ENCODE results near the gene FERMT3.

FERMT3 gene

GRCh38 chr11:64206457-64207255 lies at the start of gene FERMT3:
FERMT3 (plus strand) TSS chr11:64206721; CDS start chr11:64207365, 644 bp downstream.
- no peak for TF ChIP-seq ISL1 (CRISPR knock-in tag; IDR thresholded peaks at IDR 0.05)
- TF ChIP-seq ZC3H10 (CRISPR knock-in tag; IDR thresholded peaks at IDR 0.05) = no peak
- TF ChIP-seq CSDC2 (CRISPR knock-in tag; IDR thresholded peaks at IDR 0.05) = no peak
- TF ChIP-seq TSHZ2 (CRISPR knock-in tag; IDR thresholded peaks at IDR 0.05) = no peak
- no peak for TF ChIP-seq CREB5 (CRISPR knock-in tag; IDR thresholded peaks at IDR 0.05; ENCODE audit: low read depth)
- TF ChIP-seq ZNF565 (CRISPR knock-in tag; conservative IDR thresholded peaks at IDR 0.05; ENCODE audit: low read depth) = no peak
- no peak for TF ChIP-seq PPARA (CRISPR knock-in tag; IDR thresholded peaks at IDR 0.05; ENCODE audit: borderline replicate concordance)
- no peak for TF ChIP-seq PATZ1 (CRISPR knock-in tag; IDR thresholded peaks at IDR 0.05; ENCODE audit: borderline replicate concordance)
- no peak for TF ChIP-seq ZNF8 (CRISPR knock-in tag; IDR thresholded peaks at IDR 0.05)
- TF ChIP-seq ESRRG (CRISPR knock-in tag; IDR thresholded peaks at IDR 0.05) = no peak
- TF ChIP-seq CSRNP3 (CRISPR knock-in tag; IDR thresholded peaks at IDR 0.05) = no peak
- no peak for TF ChIP-seq ZFP30 (CRISPR knock-in tag; IDR thresholded peaks at IDR 0.05)
- no peak for TF ChIP-seq RARB (CRISPR knock-in tag; IDR thresholded peaks at IDR 0.05)
- no peak for TF ChIP-seq POU6F1 (CRISPR knock-in tag; IDR thresholded peaks at IDR 0.05; ENCODE audit: borderline replicate concordance, low read depth)
- no peak for TF ChIP-seq TCF4 (CRISPR knock-in tag; IDR thresholded peaks at IDR 0.05; ENCODE audit: borderline replicate concordance)
- no peak for ATAC-seq

- ATAC-seq = no peak
- no peak for TF ChIP-seq ZFP3 (CRISPR knock-in tag; IDR thresholded peaks at IDR 0.05)
- TF ChIP-seq ESRRG (CRISPR knock-in tag; IDR thresholded peaks at IDR 0.05) = no peak
- no peak for TF ChIP-seq CSRNP3 (CRISPR knock-in tag; IDR thresholded peaks at IDR 0.05)
- no peak for TF ChIP-seq CREB5 (CRISPR knock-in tag; IDR thresholded peaks at IDR 0.05; ENCODE audit: low read depth)
- no peak for TF ChIP-seq TSHZ2 (CRISPR knock-in tag; IDR thresholded peaks at IDR 0.05)
- TF ChIP-seq ARNTL (CRISPR knock-in tag; IDR thresholded peaks at IDR 0.05; ENCODE audit: borderline replicate concordance, low read depth) = no peak
- no peak for TF ChIP-seq SNAI2 (CRISPR knock-in tag; IDR thresholded peaks at IDR 0.05)
- no peak for TF ChIP-seq ZNF70 (CRISPR knock-in tag; IDR thresholded peaks at IDR 0.05)
- TF ChIP-seq ISL1 (CRISPR knock-in tag; IDR thresholded peaks at IDR 0.05) = no peak
- TF ChIP-seq ZC3H10 (CRISPR knock-in tag; IDR thresholded peaks at IDR 0.05) = no peak
- TF ChIP-seq OSR1 (CRISPR knock-in tag; IDR thresholded peaks at IDR 0.05) = no peak
- no peak for TF ChIP-seq CSDC2 (CRISPR knock-in tag; IDR thresholded peaks at IDR 0.05)
- no peak for TF ChIP-seq TOX (CRISPR knock-in tag; IDR thresholded peaks at IDR 0.05; ENCODE audit: borderline replicate concordance)
- no peak for TF ChIP-seq ZNF8 (CRISPR knock-in tag; IDR thresholded peaks at IDR 0.05)
- no peak for TF ChIP-seq PPARA (CRISPR knock-in tag; IDR thresholded peaks at IDR 0.05; ENCODE audit: borderline replicate concordance)
- TF ChIP-seq TCF4 (CRISPR knock-in tag; IDR thresholded peaks at IDR 0.05; ENCODE audit: borderline replicate concordance) = no peak
- TF ChIP-seq ZNF565 (CRISPR knock-in tag; conservative IDR thresholded peaks at IDR 0.05; ENCODE audit: low read depth) = no peak
These were observed 48.7 kb upstream of the FERMT3 start for GRCh38 chr11:64157631-64158394.
